Neuronal stem cell (in vitro differentiated cells): ENCODE data around the gene METRN.
"Not testable (repeated sequence)": the region's sequence is repeated elsewhere in the genome, so short reads cannot be mapped to it uniquely, and the experiment has no call there.

Experiments used
- DNase-seq: peaks from one replicate; pipeline ENCODE4 v3.0.0-alpha.2; 2013; ENCODE audit warnings: low spot score
- H2AFZ ChIP-seq: one replicate; pipeline ENCODE4 v1.6.1; 2013; ENCODE audit warnings: mild to moderate bottlenecking, low read length, inconsistent platforms
- H2AK5ac ChIP-seq: 2 replicates; pipeline ENCODE4 v1.6.1; 2013; ENCODE audit warnings: low read depth, mild to moderate bottlenecking, inconsistent platforms, low read length, moderate library complexity, mixed read lengths
- H2BK120ac ChIP-seq: 2 replicates; pipeline ENCODE4 v1.6.1; 2013; ENCODE audit warnings: low read depth, mild to moderate bottlenecking, inconsistent platforms, low read length, moderate library complexity, mixed read lengths
- H2BK12ac ChIP-seq: one replicate; pipeline ENCODE4 v1.6.1; 2013; ENCODE audit warnings: low read length, inconsistent platforms
- H2BK15ac ChIP-seq: 2 replicates; pipeline ENCODE4 v1.6.1; 2013; ENCODE audit warnings: mild to moderate bottlenecking, low read length, inconsistent platforms, mixed read lengths
- H2BK5ac ChIP-seq: one replicate; pipeline ENCODE4 v1.6.1; 2013; ENCODE audit warnings: inconsistent platforms, mild to moderate bottlenecking, low read length, moderate library complexity
- H3K14ac ChIP-seq: one replicate; pipeline ENCODE4 v1.6.1; 2013; ENCODE audit warnings: low read length, inconsistent platforms
- H3K18ac ChIP-seq: 2 replicates; pipeline ENCODE4 v1.6.1; 2013; ENCODE audit warnings: low read length, inconsistent platforms
- H3K23ac ChIP-seq: 2 replicates; pipeline ENCODE4 v1.6.1; 2013; ENCODE audit warnings: low read depth, mild to moderate bottlenecking, mixed read lengths, low read length, inconsistent platforms; ENCODE audit not compliant: poor library complexity
- H3K27ac ChIP-seq: replicated peaks from 3 replicates; pipeline ENCODE4 v1.5.1; 2013; ENCODE audit warnings: low read length, inconsistent platforms
- H3K27me3 ChIP-seq, 3 experiments: 2 replicates each; pipeline ENCODE4 v1.6.1; 2013; ENCODE audit warnings: low read length in 3 of 3, mild to moderate bottlenecking in 2 of 3, inconsistent platforms in 1 of 3, low read depth in 1 of 3, mixed read lengths in 1 of 3, moderate library complexity in 1 of 3; ENCODE audit not compliant: control insufficient read depth in 3 of 3, insufficient read depth in 3 of 3
- H3K36me3 ChIP-seq, 2 donors: replicated peaks in 1 of 2; 2 replicates each; pipeline ENCODE4 v1.6.1; 2013; ENCODE audit warnings: low read length in 2 of 2; ENCODE audit not compliant: control insufficient read depth in 2 of 2, insufficient read depth in 2 of 2
- H3K4ac ChIP-seq: 2 replicates; pipeline ENCODE4 v1.6.1; 2013; ENCODE audit warnings: inconsistent platforms, mild to moderate bottlenecking, low read length, moderate library complexity
- H3K4me1 ChIP-seq, 2 donors: 1 replicate in 1 of 2; 2 replicates in 1 of 2; pipeline ENCODE4 v1.6.1; 2013; ENCODE audit warnings: low read length in 2 of 2, low read depth in 1 of 2; ENCODE audit not compliant: control insufficient read depth in 2 of 2, insufficient read depth in 1 of 2
- H3K4me2 ChIP-seq: one replicate; pipeline ENCODE4 v1.6.1; 2013; ENCODE audit warnings: mild to moderate bottlenecking, low read length, inconsistent platforms; ENCODE audit not compliant: insufficient read depth, poor library complexity, severe bottlenecking
- H3K4me3 ChIP-seq, 2 donors: 2 replicates each; pipeline ENCODE4 v1.5.1; 2013; ENCODE audit warnings: low read length in 2 of 2, mild to moderate bottlenecking in 2 of 2, inconsistent platforms in 1 of 2, moderate library complexity in 1 of 2
- H3K79me1 ChIP-seq: one replicate; pipeline ENCODE4 v1.6.1; 2013; ENCODE audit warnings: low read depth, mild to moderate bottlenecking, inconsistent platforms, low read length, moderate library complexity
- H3K9ac ChIP-seq: one replicate; pipeline ENCODE4 v1.6.1; 2013; ENCODE audit warnings: mild to moderate bottlenecking, low read depth, low read length, inconsistent platforms; ENCODE audit not compliant: poor library complexity
- H3K9me3 ChIP-seq, 2 donors: replicated peaks in 1 of 2; 2 replicates each; pipeline versions ENCODE3 to v1.6.1; 2013; ENCODE audit warnings: low read length in 2 of 2, mild to moderate bottlenecking in 2 of 2, inconsistent platforms in 1 of 2, low read depth in 1 of 2, mixed read lengths in 1 of 2, moderate library complexity in 1 of 2; ENCODE audit not compliant: control insufficient read depth in 2 of 2, insufficient read depth in 1 of 2
- H4K8ac ChIP-seq: one replicate; pipeline ENCODE4 v1.6.1; 2013; ENCODE audit warnings: low read depth, mild to moderate bottlenecking, inconsistent platforms, low read length, moderate library complexity
- H4K91ac ChIP-seq: one replicate; pipeline ENCODE4 v1.6.1; 2013; ENCODE audit warnings: low read length, low read depth, mild to moderate bottlenecking, inconsistent platforms; ENCODE audit not compliant: poor library complexity
- WGBS, 2 donors: extraction: QIAGEN DNeasy Blood & Tissue Kit; methylation state at CpG; one replicate each; pipeline ENCODE4 v1.1.7; 2013; ENCODE audit warnings: missing lambda C conversion rate in 2 of 2, mixed read lengths in 1 of 2; ENCODE audit not compliant: insufficient read length in 2 of 2, insufficient replicate concordance in 1 of 2; ENCODE audit errors: extremely low coverage in 2 of 2; 5-methylcytosine and 5-hydroxymethylcytosine counted together

The METRN gene

DNA sequence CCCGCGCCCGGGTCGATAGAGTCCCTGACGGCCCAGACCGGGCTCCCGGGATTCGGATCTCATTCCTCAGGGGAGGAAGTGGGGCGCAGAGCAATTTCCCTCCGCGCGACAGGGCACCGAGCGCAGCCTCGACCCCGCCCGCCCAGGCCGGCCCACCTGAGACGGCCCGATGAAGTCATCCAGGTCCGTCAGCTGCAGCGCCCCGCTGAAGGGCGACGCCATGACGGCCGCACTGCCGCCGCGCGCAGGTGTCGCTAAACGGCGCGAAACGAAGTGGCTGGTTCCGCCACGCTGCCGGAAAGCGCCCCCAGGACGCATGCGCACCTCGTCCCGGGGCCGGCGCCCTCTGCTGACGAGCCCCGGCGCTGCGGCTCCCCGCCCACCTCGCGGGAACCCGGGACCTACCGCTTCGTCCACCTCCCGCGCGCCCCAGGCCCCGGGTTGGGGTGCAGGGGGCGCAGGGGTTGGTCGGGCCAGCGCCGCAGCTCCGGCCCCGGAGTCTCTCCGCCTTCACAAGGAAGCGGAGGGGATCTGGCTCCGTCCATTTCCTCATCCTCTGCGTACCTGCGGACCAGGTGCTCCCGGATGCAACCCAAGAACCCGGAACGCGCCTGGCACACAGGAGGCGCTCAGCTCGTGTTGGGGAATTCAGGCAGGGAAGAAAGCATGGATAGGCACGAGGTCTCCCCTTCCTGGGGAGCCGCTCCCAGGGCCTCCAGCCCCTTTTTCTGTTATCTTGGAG, 26.0 kb downstream of the METRN start, which contains the start of gene CIAO3:
CIAO3 (minus strand) TSS at position 234 of the 742 bp plus-strand sequence; CDS start at position 222, 12 bp downstream.
- Histone ChIP-seq H3K14ac (peak within 1 kb of the TSS; percentile 56), H2AFZ (peak within 1 kb of the TSS; percentile 100), H4K91ac (peak within 1 kb of the TSS; percentile 38), H2BK120ac (no peak within 1 kb of the TSS), H3K27me3 (no peaks in the 10 kb centered on the region), H2BK15ac (no peak within 1 kb of the TSS), H4K8ac (no peak within 1 kb of the TSS), H3K4me3 (peak within 1 kb of the TSS; percentile 84 to 94), H3K23ac (peak within 1 kb of the TSS; percentile 73), H3K18ac (peak within 1 kb of the TSS; percentile 90), H2AK5ac (peak within 1 kb of the TSS; percentile 90), H3K36me3 (peaks cover 11 to 21% of the 10 kb centered on the region in 2 donors), H3K27ac (no peak within 1 kb of the TSS), H2BK5ac (peak within 1 kb of the TSS; percentile 66), H2BK12ac (no peak within 1 kb of the TSS), H3K4me1 (peaks cover 4 to 5% of the 10 kb centered on the region in 2 donors), H3K9me3 (no peaks in the 10 kb centered on the region), H3K79me1 (peaks cover 7% of the 10 kb centered on the region), H3K9ac (peak within 1 kb of the TSS; percentile 88), H3K4ac (peak within 1 kb of the TSS; percentile 76), H3K4me2 (peak within 1 kb of the TSS; percentile 96)
- DNase-seq, result peak; percentile 91
- no CpG with 5 or more reads among the region's 79 CpGs for WGBS, 2 donors

GRCh38 chr16:741986-742629, 27.2 kb downstream of the METRN start:
- Histone ChIP-seq H3K4me3 (no peak overlapping the region), H4K91ac (no peak overlapping the region), H3K14ac (peak overlapping the region; percentile 82), H3K23ac (no peak overlapping the region), H3K27me3 (no peaks in the 10 kb centered on the region), H3K4me1 (peaks cover 4 to 5% of the 10 kb centered on the region in 2 donors), H3K27ac (no peak overlapping the region), H3K9me3 (no peaks in the 10 kb centered on the region), H3K4me2 (no peak overlapping the region), H2BK5ac (no peak overlapping the region), H3K9ac (peak overlapping the region; percentile 21), H3K4ac (no peak overlapping the region), H2AFZ (no peak overlapping the region), H4K8ac (no peak overlapping the region), H3K18ac (no peak overlapping the region), H2BK12ac (no peak overlapping the region), H2BK120ac (no peak overlapping the region), H3K36me3 (peaks cover 7 to 10% of the 10 kb centered on the region in 2 donors), H3K79me1 (peaks cover 7% of the 10 kb centered on the region), H2AK5ac (peak overlapping the region; percentile 98), H2BK15ac (peak overlapping the region; percentile 75)
- no CpG with 5 or more reads among the region's 15 CpGs for WGBS, 2 donors
- DNase-seq, result no peak

- H3K4me2 ChIP-seq, H3K36me3 ChIP-seq, H3K9ac ChIP-seq, H2AFZ ChIP-seq, H2BK15ac ChIP-seq, H4K91ac ChIP-seq, DNase-seq, H4K8ac ChIP-seq, H3K4ac ChIP-seq, H3K18ac ChIP-seq, H3K9me3 ChIP-seq, H3K23ac ChIP-seq, H3K4me3 ChIP-seq, H2BK120ac ChIP-seq, H2BK5ac ChIP-seq, H3K79me1 ChIP-seq, H3K4me1 ChIP-seq, H3K14ac ChIP-seq, H2AK5ac ChIP-seq, H2BK12ac ChIP-seq, H3K27me3 ChIP-seq, H3K27ac ChIP-seq: not testable (repeated sequence)
- no CpG with 5 or more reads among the region's 14 CpGs for WGBS, 2 donors
Measured at GRCh38 chr16:742894-743293, 28.0 kb downstream of the METRN start.

DNA sequence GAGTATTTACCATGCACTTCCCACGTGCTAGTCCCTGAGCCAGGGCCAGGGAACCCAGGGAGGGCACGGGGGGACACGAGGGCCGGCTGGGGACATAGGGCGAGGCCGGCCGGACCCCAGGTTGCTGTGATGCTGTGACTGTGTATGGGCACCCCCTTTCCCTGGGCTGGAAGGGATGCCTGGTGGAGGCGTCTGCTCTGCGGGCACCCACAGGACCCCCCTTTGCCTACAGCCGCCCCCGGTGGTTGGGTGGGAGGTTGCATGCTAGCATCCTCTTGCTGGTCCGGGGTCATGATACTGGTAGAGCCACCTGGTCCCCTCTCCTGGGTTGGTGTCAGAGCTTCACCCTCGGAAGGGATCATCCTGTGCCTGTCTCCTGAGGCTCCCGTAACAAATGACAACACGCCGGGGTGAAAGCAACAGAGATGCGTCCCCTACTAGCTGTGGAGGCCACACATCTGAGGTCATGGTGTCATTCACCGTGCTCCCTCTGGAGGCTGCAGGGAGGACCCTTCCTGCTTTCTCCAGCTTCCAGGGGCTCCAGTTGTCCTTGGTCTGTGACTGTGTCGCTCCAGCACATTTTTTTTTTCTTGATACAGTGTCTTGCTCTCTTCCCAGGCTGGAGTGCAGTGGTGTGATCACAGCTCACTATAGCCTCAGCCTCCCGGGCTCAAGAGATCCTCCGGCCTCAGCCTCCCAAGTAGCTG, 29.0 kb downstream of the METRN start:
- H2AFZ ChIP-seq, result no peak overlapping the region

More for the DNA sequence above, 29.0 kb downstream of the METRN start:
- H3K4me2 ChIP-seq, result no peak overlapping the region
- H3K79me1 ChIP-seq, result peaks cover 10% of the 10 kb centered on the region
- H3K14ac ChIP-seq, result no peak overlapping the region
- no peak overlapping the region for H3K27ac ChIP-seq
- peak overlapping the region; percentile 67 for H2BK15ac ChIP-seq
- H4K91ac ChIP-seq, result no peak overlapping the region
- no peak for DNase-seq
- no peaks in the 10 kb centered on the region for H3K9me3 ChIP-seq
- no peaks in the 10 kb centered on the region for H3K36me3 ChIP-seq
- H3K4me3 ChIP-seq, result no peak overlapping the region
- H3K27me3 ChIP-seq, result no peaks in the 10 kb centered on the region
- no CpG with 5 or more reads among the region's 21 CpGs for WGBS, 2 donors
- peak overlapping the region; percentile 39 for H2BK5ac ChIP-seq
- peak overlapping the region; percentile 37 for H3K4ac ChIP-seq
- no peak overlapping the region for H4K8ac ChIP-seq
- no peak overlapping the region for H2BK120ac ChIP-seq
- H3K18ac ChIP-seq, result peak overlapping the region; percentile 28
- H3K23ac ChIP-seq, result peak overlapping the region; percentile 80
- peaks cover 4 to 5% of the 10 kb centered on the region in 2 donors for H3K4me1 ChIP-seq
- peak overlapping the region; percentile 16 for H2BK12ac ChIP-seq
- no peak overlapping the region for H3K9ac ChIP-seq
- peak overlapping the region; percentile 84 for H2AK5ac ChIP-seq
